ENCODE results near the gene SLC6A7. TPM values are rescaled to one million over a fixed set of nuclear protein-coding genes. Genes with fewer than 3 reads are reported as not detected.
A peak's percentile ranks its signal among the peaks of the same experiment; 100 is the strongest.

The SLC6A7 gene
- total RNA-seq, 1 donor from 2014 or later: not detected

DNA sequence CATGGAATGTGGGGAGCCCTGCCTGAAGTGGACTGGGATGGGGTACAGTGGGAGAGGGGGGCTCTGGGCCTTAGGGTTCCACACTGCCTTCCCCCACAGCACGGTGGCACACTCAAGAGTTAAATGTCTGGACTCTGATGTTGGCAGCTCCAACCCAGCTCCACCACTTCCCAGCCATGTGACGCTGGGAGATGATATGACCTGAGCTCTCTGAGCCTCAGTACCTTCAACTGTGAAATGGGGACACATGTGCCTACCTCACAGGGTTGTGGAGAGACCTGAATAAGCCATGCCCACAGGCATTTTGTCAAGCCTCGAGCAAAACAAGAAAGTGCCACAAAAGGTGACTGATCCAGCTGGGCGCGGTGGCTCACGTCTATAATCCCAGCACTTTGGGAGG is 30.8 kb upstream of the SLC6A7 start:
- Mint-ChIP-seq H3K4me1 (ENCODE audit: low read depth, unreplicated experiment) (peaks cover 33% of the 10 kb centered on the region), H3K27me3 (ENCODE audit: unreplicated experiment) (peaks cover 16% of the 10 kb centered on the region), H3K36me3 (ENCODE audit: unreplicated experiment) (no peaks in the 10 kb centered on the region), H3K27ac (ENCODE audit: unreplicated experiment) (no peak overlapping the region), H3K9me3 (ENCODE audit: unreplicated experiment) (peaks cover 17% of the 10 kb centered on the region), H3K4me3 (ENCODE audit: unreplicated experiment) (no peak overlapping the region)
- TF ChIP-seq, protein P1, sequence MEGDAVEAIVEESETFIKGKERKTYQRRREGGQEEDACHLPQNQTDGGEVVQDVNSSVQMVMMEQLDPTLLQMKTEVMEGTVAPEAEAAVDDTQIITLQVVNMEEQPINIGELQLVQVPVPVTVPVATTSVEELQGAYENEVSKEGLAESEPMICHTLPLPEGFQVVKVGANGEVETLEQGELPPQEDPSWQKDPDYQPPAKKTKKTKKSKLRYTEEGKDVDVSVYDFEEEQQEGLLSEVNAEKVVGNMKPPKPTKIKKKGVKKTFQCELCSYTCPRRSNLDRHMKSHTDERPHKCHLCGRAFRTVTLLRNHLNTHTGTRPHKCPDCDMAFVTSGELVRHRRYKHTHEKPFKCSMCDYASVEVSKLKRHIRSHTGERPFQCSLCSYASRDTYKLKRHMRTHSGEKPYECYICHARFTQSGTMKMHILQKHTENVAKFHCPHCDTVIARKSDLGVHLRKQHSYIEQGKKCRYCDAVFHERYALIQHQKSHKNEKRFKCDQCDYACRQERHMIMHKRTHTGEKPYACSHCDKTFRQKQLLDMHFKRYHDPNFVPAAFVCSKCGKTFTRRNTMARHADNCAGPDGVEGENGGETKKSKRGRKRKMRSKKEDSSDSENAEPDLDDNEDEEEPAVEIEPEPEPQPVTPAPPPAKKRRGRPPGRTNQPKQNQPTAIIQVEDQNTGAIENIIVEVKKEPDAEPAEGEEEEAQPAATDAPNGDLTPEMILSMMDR (IDR thresholded peaks at IDR 0.05; ENCODE audit: partially characterized antibody, unreplicated experiment): no peak
- no peak for DNase-seq

DNA sequence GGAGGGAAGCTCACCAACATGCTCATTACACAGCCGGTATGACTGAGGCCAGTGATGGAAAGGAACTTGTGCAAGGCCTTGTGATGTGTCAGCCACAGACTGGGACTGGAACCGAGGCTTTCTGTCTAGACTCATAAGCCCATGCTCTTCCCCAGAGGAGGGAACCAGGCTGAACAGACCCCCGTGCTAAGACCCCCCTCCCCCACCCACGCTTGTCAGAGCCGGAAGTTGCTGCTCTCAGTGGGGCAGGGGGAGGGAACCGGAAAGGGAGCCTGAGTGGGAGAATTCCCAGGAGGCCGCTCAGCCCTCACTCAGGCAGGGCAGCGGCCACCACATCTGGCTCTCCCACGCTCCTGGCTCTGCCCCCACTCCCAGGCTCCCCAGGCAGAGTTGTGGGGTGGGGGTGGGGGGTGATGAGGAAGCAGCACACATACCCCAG is 30.1 kb upstream of the SLC6A7 start:
- no peak for DNase-seq
- H3K27ac Mint-ChIP-seq (ENCODE audit: unreplicated experiment): no peak overlapping the region
- H3K4me1 Mint-ChIP-seq (ENCODE audit: low read depth, unreplicated experiment): peaks cover 35% of the 10 kb centered on the region

DNA sequence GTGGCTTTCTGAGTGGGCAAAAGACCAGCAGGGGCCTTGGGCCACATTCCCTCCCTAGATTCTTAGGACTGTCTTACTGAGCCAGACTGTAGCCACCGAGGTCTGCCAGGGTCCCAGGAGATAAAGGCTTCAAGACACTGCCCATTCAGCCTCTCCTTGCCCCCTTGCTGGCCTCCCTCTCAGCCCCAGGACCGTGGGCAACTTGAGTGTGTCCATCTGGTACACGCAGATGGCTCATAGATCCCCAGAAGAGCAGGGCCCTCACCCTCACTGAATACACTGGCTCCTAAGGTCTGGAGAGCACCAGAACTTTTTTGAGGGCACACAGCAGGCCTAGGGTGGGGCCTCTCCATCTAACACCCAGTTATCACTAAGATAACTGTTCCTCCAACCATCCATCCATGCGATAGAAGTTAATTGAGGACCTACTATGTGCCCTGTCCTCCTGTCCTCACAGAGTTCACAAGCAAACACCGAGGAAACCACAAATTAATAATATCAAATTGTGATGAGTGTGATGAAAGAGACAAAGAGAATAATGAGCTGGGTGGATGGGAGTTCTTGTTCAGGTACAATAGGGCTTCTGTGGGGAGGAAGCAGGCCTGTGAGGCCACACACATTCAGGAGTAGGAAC is 29.3 kb upstream of the SLC6A7 start:
- peaks cover 12% of the 10 kb centered on the region for H3K27me3 Mint-ChIP-seq (ENCODE audit: unreplicated experiment)
- no peak for DNase-seq
- no peak overlapping the region for H3K4me3 Mint-ChIP-seq (ENCODE audit: unreplicated experiment)
- H3K27ac Mint-ChIP-seq (ENCODE audit: unreplicated experiment): peak overlapping the region; percentile 8
- peaks cover 17% of the 10 kb centered on the region for H3K9me3 Mint-ChIP-seq (ENCODE audit: unreplicated experiment)
- H3K36me3 Mint-ChIP-seq (ENCODE audit: unreplicated experiment): no peaks in the 10 kb centered on the region
- TF ChIP-seq, protein P1 (IDR thresholded peaks at IDR 0.05; ENCODE audit: partially characterized antibody, unreplicated experiment): no peak
- peaks cover 37% of the 10 kb centered on the region for H3K4me1 Mint-ChIP-seq (ENCODE audit: low read depth, unreplicated experiment)

More for the DNA sequence above, 30.1 kb upstream of the SLC6A7 start:
- Mint-ChIP-seq H3K27me3 (ENCODE audit: unreplicated experiment) (peaks cover 12% of the 10 kb centered on the region), H3K9me3 (ENCODE audit: unreplicated experiment) (peaks cover 17% of the 10 kb centered on the region), H3K4me3 (ENCODE audit: unreplicated experiment) (no peak overlapping the region), H3K36me3 (ENCODE audit: unreplicated experiment) (no peaks in the 10 kb centered on the region)
- TF ChIP-seq, protein P1 (IDR thresholded peaks at IDR 0.05; ENCODE audit: partially characterized antibody, unreplicated experiment): no peak

DNA sequence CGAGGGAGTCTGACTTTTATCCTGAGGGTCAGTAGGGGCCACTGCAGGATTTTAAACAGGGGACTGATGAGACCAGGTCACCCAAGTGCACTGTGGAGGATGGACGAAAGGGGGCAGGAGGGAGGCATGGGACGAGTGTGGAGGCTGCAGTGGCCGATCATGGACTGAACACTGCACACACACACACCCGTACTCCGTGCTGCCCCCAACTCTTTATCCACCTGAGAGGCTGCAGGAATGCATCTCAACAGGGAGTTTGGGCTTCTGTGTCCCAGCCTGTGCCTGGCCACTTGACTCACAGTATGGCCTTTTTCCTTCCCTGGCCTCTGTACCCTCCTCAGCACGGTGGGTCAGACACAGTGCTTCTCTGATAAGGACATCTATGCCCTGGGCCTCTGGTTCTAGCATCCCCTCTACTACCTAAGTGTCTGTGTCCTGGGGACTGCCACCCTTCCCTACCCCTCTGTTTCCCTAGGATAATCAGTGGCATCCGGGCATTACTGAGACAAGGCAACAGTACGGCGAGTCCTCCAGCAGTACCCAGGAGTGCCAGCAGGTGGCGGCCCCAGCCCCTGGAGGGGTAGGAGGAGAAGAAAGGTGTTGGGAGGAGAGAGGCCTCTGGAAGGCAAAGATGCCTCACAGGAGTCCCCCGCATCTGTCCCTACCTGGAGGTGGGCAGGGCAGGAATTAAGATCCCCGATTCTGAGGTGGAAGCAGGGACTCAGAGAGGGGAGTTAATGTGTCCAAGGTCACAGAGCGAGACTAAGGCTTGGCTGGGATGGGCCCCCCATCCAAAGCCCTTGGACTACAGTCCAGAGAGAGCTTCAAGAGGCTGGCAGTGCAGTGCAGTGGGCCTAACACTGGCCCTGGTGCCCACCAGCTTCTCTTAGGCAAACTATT is 28.4 kb upstream of the SLC6A7 start:
- peaks cover 12% of the 10 kb centered on the region for H3K27me3 Mint-ChIP-seq (ENCODE audit: unreplicated experiment)
- peaks cover 41% of the 10 kb centered on the region for H3K4me1 Mint-ChIP-seq (ENCODE audit: low read depth, unreplicated experiment)
- DNase-seq: peak; percentile 97
- H3K36me3 Mint-ChIP-seq (ENCODE audit: unreplicated experiment): no peaks in the 10 kb centered on the region
- H3K27ac Mint-ChIP-seq (ENCODE audit: unreplicated experiment): no peak overlapping the region
- no peak overlapping the region for H3K4me3 Mint-ChIP-seq (ENCODE audit: unreplicated experiment)
- peaks cover 17% of the 10 kb centered on the region for H3K9me3 Mint-ChIP-seq (ENCODE audit: unreplicated experiment)
- TF ChIP-seq, protein P1 (IDR thresholded peaks at IDR 0.05; ENCODE audit: partially characterized antibody, unreplicated experiment): peak; percentile 96

DNA sequence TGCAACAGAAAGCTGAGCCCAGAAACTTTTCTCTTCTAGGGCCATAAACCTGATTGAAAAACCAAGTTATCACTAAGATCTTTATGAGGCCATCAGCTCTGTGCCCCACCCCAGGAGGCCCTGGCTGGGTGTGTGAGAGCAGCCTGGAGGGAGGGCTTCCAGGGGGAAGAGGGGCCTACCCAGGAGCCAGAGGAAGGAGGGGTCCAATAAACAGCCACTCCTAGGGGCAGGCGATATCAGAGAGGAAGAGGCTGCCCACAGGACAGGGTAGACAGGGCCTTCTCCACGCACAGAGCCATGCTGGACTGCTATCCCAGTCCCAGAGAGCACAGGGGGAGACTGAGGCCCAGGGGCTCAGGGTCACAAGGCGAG is 27.7 kb upstream of the SLC6A7 start:
- H3K27me3 Mint-ChIP-seq (ENCODE audit: unreplicated experiment): peaks cover 10% of the 10 kb centered on the region
- TF ChIP-seq, protein P1 (IDR thresholded peaks at IDR 0.05; ENCODE audit: partially characterized antibody, unreplicated experiment): no peak
- peaks cover 41% of the 10 kb centered on the region for H3K4me1 Mint-ChIP-seq (ENCODE audit: low read depth, unreplicated experiment)
- H3K27ac Mint-ChIP-seq (ENCODE audit: unreplicated experiment): no peak overlapping the region
- no peak overlapping the region for H3K4me3 Mint-ChIP-seq (ENCODE audit: unreplicated experiment)
- no peak for DNase-seq
- H3K9me3 Mint-ChIP-seq (ENCODE audit: unreplicated experiment): peaks cover 15% of the 10 kb centered on the region
- no peaks in the 10 kb centered on the region for H3K36me3 Mint-ChIP-seq (ENCODE audit: unreplicated experiment)
